ENCODE results near the gene PSPN. TPM values are rescaled to one million over a fixed set of nuclear protein-coding genes. Genes with fewer than 3 reads are reported as not detected.

Gene PSPN
- total RNA-seq, 1 experiment from 2014 or later: 1.6 TPM

GRCh38 chr19:6343462-6343861 is 32.3 kb downstream of the PSPN start:
- DNase-seq (ENCODE audit: low read depth, low spot score) (no peak), ATAC-seq (no peak)
- in situ Hi-C loops (cut with HindIII; ENCODE audit: low pct_unique_long_range_greater_than_20kb, low sequenced_read_pairs) (no loop called here), intact Hi-C loops (cut with micrococcal nuclease; ENCODE audit: unreplicated experiment) (no loop called here)
- CTCF ChIA-PET: no interaction called here
- no peaks in the 10 kb centered on the region for H3K27me3 ChIP-seq (ENCODE audit: control insufficient read depth, insufficient read depth, low read length)
- no peak overlapping the region for H3K27ac ChIP-seq (ENCODE audit: low read length)
- POLR2A ChIA-PET: no interaction called here
- H3K36me3 ChIP-seq (ENCODE audit: control insufficient read depth, insufficient read depth, low read length): no peaks in the 10 kb centered on the region
- TF ChIP-seq SIN3A (IDR thresholded peaks at IDR 0.05; ENCODE audit: borderline replicate concordance, insufficient read depth, low read depth, low read length): no peak
- TF ChIP-seq POLR2AphosphoS5 (IDR thresholded peaks at IDR 0.05; ENCODE audit: low read depth, low read length): no peak
- TF ChIP-seq CTCF (IDR thresholded peaks at IDR 0.05): no peak
- H3K4me3 ChIP-seq (ENCODE audit: low read depth in 2 of 2, low read length in 2 of 2): no peak overlapping the region
- no peaks in the 10 kb centered on the region for H3K9me3 ChIP-seq (ENCODE audit: control insufficient read depth, insufficient read depth, low read depth, low read length)
- H3K4me1 ChIP-seq (ENCODE audit: control insufficient read depth, insufficient read depth, low read length): no peaks in the 10 kb centered on the region
- BruUV-seq (replicated peaks): no TSS peak

GRCh38 chr19:6340493-6341201 is 35.1 kb downstream of the PSPN start:
- DNase-seq (ENCODE audit: low read depth, low spot score): no peak
- Histone ChIP-seq H3K36me3 (ENCODE audit: control insufficient read depth, insufficient read depth, low read length) (no peaks in the 10 kb centered on the region), H3K9me3 (ENCODE audit: control insufficient read depth, insufficient read depth, low read depth, low read length) (no peaks in the 10 kb centered on the region), H3K4me1 (ENCODE audit: control insufficient read depth, insufficient read depth, low read length) (no peaks in the 10 kb centered on the region), H3K27me3 (ENCODE audit: control insufficient read depth, insufficient read depth, low read length) (no peaks in the 10 kb centered on the region), H3K27ac (ENCODE audit: low read length) (no peak overlapping the region), H3K4me3 (ENCODE audit: low read depth in 2 of 2, low read length in 2 of 2) (no peak overlapping the region)
- ChIA-PET CTCF (interaction anchor here (0.7 kb wide), 1 partner anchor 361 kb away, joined by 3 read pairs; no protein-coding TSS in a partner anchor), POLR2A (interaction anchor here (0.6 kb wide), 1 partner anchor 22 kb away, joined by 3 read pairs; no protein-coding TSS in a partner anchor)
- BruUV-seq (replicated peaks): no TSS peak
- intact Hi-C loops (cut with micrococcal nuclease; ENCODE audit: unreplicated experiment): no loop called here
- in situ Hi-C loops (cut with HindIII; ENCODE audit: low pct_unique_long_range_greater_than_20kb, low sequenced_read_pairs): no loop called here
- peak; percentile 51 for ATAC-seq
- TF ChIP-seq POLR2AphosphoS5 (IDR thresholded peaks at IDR 0.05; ENCODE audit: low read depth, low read length): no peak
- TF ChIP-seq SIN3A (IDR thresholded peaks at IDR 0.05; ENCODE audit: borderline replicate concordance, insufficient read depth, low read depth, low read length): no peak
- no peak for TF ChIP-seq REST (IDR thresholded peaks at IDR 0.05; ENCODE audit: insufficient read depth in 1 of 2, low read depth in 2 of 2, low read length in 1 of 2)
- TF ChIP-seq CTCF (IDR thresholded peaks at IDR 0.05): no peak
- TF ChIP-seq TCF7L2 (IDR thresholded peaks at IDR 0.05; ENCODE audit: low read depth, low read length): no peak

Measured in Panc1 (cell line).